Measurements from ENCODE around the gene PTPRN2.

PTPRN2 gene

GRCh38 chr7:157845203-157845835 lies 742.3 kb downstream of the PTPRN2 start:
- H3K4me3 ChIP-seq (ENCODE audit: low read depth, low read length) = no peak overlapping the region
- no peak for TF ChIP-seq CTCF (IDR thresholded peaks at IDR 0.05; ENCODE audit: borderline replicate concordance, insufficient read depth, low read depth, low read length)

- TF ChIP-seq CTCF (IDR thresholded peaks at IDR 0.05; ENCODE audit: borderline replicate concordance, insufficient read depth, low read depth, low read length) = no peak
- H3K4me3 ChIP-seq (ENCODE audit: low read depth, low read length) = no peak overlapping the region
Measured at GRCh38 chr7:157844611-157845010, 743.0 kb downstream of the PTPRN2 start.

GRCh38 chr7:157844141-157844540 lies 743.5 kb downstream of the PTPRN2 start:
- no peak for TF ChIP-seq CTCF (IDR thresholded peaks at IDR 0.05; ENCODE audit: borderline replicate concordance, insufficient read depth, low read depth, low read length)
- no peak overlapping the region for H3K4me3 ChIP-seq (ENCODE audit: low read depth, low read length)

GRCh38 chr7:157843336-157844140 lies 744.1 kb downstream of the PTPRN2 start:
- no peak overlapping the region for H3K4me3 ChIP-seq (ENCODE audit: low read depth, low read length)
- no peak for TF ChIP-seq CTCF (IDR thresholded peaks at IDR 0.05; ENCODE audit: borderline replicate concordance, insufficient read depth, low read depth, low read length)

GRCh38 chr7:157841773-157842370 lies 745.8 kb downstream of the PTPRN2 start:
- H3K4me3 ChIP-seq (ENCODE audit: low read depth, low read length) = no peak overlapping the region
- no peak for TF ChIP-seq CTCF (IDR thresholded peaks at IDR 0.05; ENCODE audit: borderline replicate concordance, insufficient read depth, low read depth, low read length)

GRCh38 chr7:157840914-157841772 lies 746.5 kb downstream of the PTPRN2 start:
- no peak overlapping the region for H3K4me3 ChIP-seq (ENCODE audit: low read depth, low read length)
- TF ChIP-seq CTCF (IDR thresholded peaks at IDR 0.05; ENCODE audit: borderline replicate concordance, insufficient read depth, low read depth, low read length) = no peak
